Fibroblast of villous mesenchyme (primary cell): ENCODE data around the gene REPS1. TPM values are rescaled to one million over a fixed set of nuclear protein-coding genes. Genes with fewer than 3 reads are reported as not detected.

Experiments used
- DNase-seq: peaks from one replicate; pipeline ENCODE4 v3.0.0-alpha.2; 2010; ENCODE audit warnings: low read depth
- H3K4me3 ChIP-seq: 2 replicates; pipeline ENCODE4 v1.5.1; 2011; ENCODE audit warnings: low read depth, mild to moderate bottlenecking, low read length
- CTCF ChIP-seq: IDR thresholded peaks from 2 replicates; pipeline ENCODE4 v1.5.1; 2012; ENCODE audit warnings: low read depth, mild to moderate bottlenecking, low read length; ENCODE audit not compliant: insufficient read depth
- total RNA-seq: library from RNA; depleted of rRNA; stranded (reverse); fragments of >200 nt; gene quantifications from 2 replicates; pipeline ENCODE4 v1.2.3, GENCODE V29; 2012

Gene REPS1
- total RNA-seq, 1 donor = 43.2 TPM

GRCh38 chr6:138963531-138963930 is 24.5 kb downstream of the REPS1 start:
- no peak for TF ChIP-seq CTCF
- H3K4me3 ChIP-seq = no peak overlapping the region
- no peak for DNase-seq

- TF ChIP-seq CTCF = no peak
- no peak overlapping the region for H3K4me3 ChIP-seq
- DNase-seq = no peak
Measured at GRCh38 chr6:138963119-138963518, 24.9 kb downstream of the REPS1 start.

- DNase-seq = no peak
- no peak overlapping the region for H3K4me3 ChIP-seq
- no peak for TF ChIP-seq CTCF
Measured at GRCh38 chr6:138959521-138959920, 28.5 kb downstream of the REPS1 start.

GRCh38 chr6:138958595-138958994 is 29.5 kb downstream of the REPS1 start:
- DNase-seq = no peak
- TF ChIP-seq CTCF = no peak
- H3K4me3 ChIP-seq = no peak overlapping the region

- H3K4me3 ChIP-seq = no peak overlapping the region
- no peak for TF ChIP-seq CTCF
- DNase-seq = no peak
Measured at GRCh38 chr6:138957903-138958302, 30.1 kb downstream of the REPS1 start.

GRCh38 chr6:138957484-138957883 is 30.6 kb downstream of the REPS1 start:
- TF ChIP-seq CTCF = no peak
- H3K4me3 ChIP-seq = no peak overlapping the region
- DNase-seq = no peak

GRCh38 chr6:138956244-138956924 is 31.7 kb downstream of the REPS1 start:
- no peak for TF ChIP-seq CTCF
- DNase-seq = no peak
- no peak overlapping the region for H3K4me3 ChIP-seq
